Nephron progenitor cell (in vitro differentiated cells): ENCODE data around the gene CRAMP1.

Experiments used
- DNase-seq: peaks from one replicate; pipeline ENCODE4 v3.0.0; 2021
- H3K27ac Mint-ChIP-seq: 2 replicates; pipeline ENCODE4 v1.8.0; 2021; ENCODE audit warnings: mild to moderate bottlenecking, moderate library complexity, mixed read lengths
- H3K27me3 Mint-ChIP-seq: 2 replicates; pipeline ENCODE4 v1.8.0; 2021; ENCODE audit warnings: mild to moderate bottlenecking, low read depth, mixed read lengths; ENCODE audit not compliant: poor library complexity
- H3K36me3 Mint-ChIP-seq: 2 replicates; pipeline ENCODE4 v1.8.0; 2021; ENCODE audit warnings: low read depth, mixed read lengths
- H3K4me1 Mint-ChIP-seq: 2 replicates; pipeline ENCODE4 v1.8.0; 2021; ENCODE audit warnings: mixed read lengths
- H3K4me3 Mint-ChIP-seq: 2 replicates; pipeline ENCODE4 v1.8.0; 2021; ENCODE audit warnings: mild to moderate bottlenecking, moderate library complexity, mixed read lengths
- H3K9me3 Mint-ChIP-seq: 2 replicates; pipeline ENCODE4 v1.8.0; 2021; ENCODE audit warnings: mild to moderate bottlenecking, moderate library complexity, mixed read lengths
- TF ChIP-seq, protein P1 (sequence below): fragments of 200-600 bp; sonication (generic); IDR thresholded peaks from 2 replicates; pipeline ENCODE4 v1.5.0; 2021; ENCODE audit warnings: antibody characterized with exemption

CRAMP1 gene

DNA sequence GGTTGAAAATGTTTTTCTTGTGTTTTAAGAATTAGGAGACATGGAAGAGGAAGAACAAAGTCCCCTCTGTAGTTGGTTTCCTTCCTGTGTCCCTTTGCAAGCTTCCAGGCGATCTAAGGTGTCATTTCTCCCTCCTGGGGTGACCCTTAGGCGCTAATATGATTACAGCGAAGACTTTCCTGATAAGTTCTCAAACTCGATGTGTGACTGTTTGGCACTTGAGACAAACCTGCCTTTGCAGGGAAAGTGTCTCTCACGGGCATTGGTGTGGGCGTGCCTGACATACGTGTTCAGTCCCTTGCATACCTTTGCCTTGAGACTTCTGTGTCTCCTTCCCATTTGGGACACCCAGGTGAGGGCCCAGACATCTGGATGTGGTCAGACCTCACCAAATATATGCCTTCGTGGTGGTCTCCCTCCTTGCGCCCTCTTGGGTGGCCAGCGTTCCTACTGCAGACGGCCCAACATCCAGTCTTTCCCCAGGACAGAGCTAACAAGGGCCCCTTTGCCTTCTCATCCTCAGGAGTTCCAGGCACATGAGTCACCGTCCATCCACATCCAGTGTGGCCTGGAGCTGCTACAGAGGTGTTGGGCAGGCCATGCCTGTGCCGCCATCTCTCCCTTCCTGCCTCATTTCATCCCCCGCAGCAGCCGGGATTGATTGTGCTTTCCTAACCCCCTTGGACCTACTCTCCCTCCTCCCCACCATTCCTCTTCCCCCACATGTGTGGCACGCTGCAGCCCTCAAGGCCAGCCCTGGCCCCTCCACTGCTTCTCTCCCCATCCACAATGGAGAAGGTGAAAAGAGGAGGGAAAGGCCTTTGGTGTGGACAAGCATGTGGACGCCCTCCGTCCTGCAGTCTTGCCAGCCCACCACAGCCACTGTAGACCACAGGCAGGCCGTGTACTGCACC is 62.8 kb downstream of the CRAMP1 start:
- peak overlapping the region; percentile 68 for H3K27ac Mint-ChIP-seq
- no peak overlapping the region for H3K4me3 Mint-ChIP-seq
- peaks cover 27% of the 10 kb centered on the region for H3K4me1 Mint-ChIP-seq
- H3K9me3 Mint-ChIP-seq: no peaks in the 10 kb centered on the region
- H3K27me3 Mint-ChIP-seq: no peaks in the 10 kb centered on the region
- peaks cover 50% of the 10 kb centered on the region for H3K36me3 Mint-ChIP-seq
- TF ChIP-seq, protein P1, sequence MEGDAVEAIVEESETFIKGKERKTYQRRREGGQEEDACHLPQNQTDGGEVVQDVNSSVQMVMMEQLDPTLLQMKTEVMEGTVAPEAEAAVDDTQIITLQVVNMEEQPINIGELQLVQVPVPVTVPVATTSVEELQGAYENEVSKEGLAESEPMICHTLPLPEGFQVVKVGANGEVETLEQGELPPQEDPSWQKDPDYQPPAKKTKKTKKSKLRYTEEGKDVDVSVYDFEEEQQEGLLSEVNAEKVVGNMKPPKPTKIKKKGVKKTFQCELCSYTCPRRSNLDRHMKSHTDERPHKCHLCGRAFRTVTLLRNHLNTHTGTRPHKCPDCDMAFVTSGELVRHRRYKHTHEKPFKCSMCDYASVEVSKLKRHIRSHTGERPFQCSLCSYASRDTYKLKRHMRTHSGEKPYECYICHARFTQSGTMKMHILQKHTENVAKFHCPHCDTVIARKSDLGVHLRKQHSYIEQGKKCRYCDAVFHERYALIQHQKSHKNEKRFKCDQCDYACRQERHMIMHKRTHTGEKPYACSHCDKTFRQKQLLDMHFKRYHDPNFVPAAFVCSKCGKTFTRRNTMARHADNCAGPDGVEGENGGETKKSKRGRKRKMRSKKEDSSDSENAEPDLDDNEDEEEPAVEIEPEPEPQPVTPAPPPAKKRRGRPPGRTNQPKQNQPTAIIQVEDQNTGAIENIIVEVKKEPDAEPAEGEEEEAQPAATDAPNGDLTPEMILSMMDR: no peak
- DNase-seq: no peak

DNA sequence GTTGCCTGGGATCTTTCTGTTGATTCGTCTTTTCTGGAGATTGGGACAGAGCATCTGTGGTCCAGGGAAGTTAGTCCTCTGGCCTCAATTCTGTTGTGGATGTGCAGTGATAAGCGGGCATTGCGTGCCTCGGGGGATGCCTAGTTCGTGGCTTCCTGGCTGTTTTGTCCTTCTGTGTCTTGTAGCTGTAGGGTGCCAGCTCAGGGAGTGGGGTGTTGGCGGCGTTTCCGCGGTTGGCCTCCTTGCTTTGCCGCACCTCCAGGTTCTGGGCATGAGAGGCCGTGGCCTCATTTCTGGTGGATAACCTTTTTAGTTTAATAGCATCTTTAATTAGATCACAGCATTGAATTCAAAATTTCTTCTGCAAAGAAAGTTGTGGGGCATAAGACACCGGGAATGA is 64.5 kb downstream of the CRAMP1 start:
- Mint-ChIP-seq H3K4me1 (peaks cover 44% of the 10 kb centered on the region), H3K27me3 (no peaks in the 10 kb centered on the region), H3K27ac (no peak overlapping the region), H3K4me3 (peak overlapping the region; percentile 75), H3K36me3 (peaks cover 54% of the 10 kb centered on the region), H3K9me3 (no peaks in the 10 kb centered on the region)
- TF ChIP-seq, protein P1: no peak
- DNase-seq: no peak

DNA sequence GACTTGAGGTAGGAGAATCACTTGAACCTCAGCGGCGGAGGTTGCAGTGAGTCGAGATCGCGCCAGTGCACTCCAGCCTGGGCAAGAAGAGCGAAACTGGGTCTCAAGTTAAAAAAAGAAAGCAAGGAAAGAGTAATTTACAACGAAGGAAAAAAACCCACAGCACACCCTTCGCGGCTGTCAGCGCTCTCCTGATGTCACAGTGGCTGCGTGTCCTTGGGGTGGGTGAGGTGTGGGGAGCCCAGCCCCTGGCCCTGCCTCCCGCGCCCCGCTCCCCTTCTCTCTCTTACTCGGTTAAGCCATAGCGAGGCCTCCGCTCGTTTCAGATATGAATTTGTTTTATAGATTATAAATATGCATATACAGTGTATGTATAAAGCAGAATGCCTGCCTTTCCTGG is 65.2 kb downstream of the CRAMP1 start:
- TF ChIP-seq, protein P1: no peak
- Mint-ChIP-seq H3K4me3 (peak overlapping the region; percentile 75), H3K36me3 (peaks cover 52% of the 10 kb centered on the region), H3K4me1 (peaks cover 45% of the 10 kb centered on the region), H3K27me3 (no peaks in the 10 kb centered on the region), H3K9me3 (no peaks in the 10 kb centered on the region), H3K27ac (no peak overlapping the region)
- no peak for DNase-seq

DNA sequence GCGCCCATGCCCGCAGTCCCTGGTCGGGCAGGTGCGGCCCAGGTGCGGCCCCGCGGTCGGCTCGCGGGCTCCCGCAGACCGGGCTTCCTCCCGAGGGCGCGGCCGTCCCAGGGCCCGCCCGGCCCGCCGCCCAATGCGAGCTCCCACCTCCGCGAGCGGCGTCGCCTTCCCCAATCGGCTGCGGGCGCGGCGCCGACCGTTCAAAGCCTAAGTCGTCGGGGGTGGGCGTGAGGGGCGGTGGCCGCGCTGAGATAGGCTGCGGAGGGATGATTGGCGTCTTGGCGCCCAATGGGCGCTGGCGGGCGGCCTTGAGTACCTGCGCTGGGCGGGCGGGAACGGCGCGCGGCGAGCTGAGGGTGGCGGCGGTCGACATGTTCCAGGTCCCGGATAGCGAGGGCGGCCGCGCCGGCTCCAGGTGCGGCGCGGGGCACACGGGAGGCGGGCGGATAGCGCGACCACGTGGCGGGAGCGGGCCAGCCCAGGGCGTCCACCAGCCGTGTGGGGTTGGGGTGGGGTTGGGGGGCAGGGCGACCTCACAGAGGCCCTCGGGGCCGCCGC is 65.9 kb downstream of the CRAMP1 start, which contains the start of gene JPT2:
Gene JPT2, plus strand, starts transcription at position 338 of the 558 bp plus-strand sequence. Its CDS starts 34 bp downstream, at position 372.
- Mint-ChIP-seq H3K4me1 (peaks cover 45% of the 10 kb centered on the region), H3K27ac (no peak within 1 kb of the TSS), H3K27me3 (no peaks in the 10 kb centered on the region), H3K36me3 (peaks cover 45% of the 10 kb centered on the region), H3K9me3 (no peaks in the 10 kb centered on the region), H3K4me3 (peak within 1 kb of the TSS; percentile 87)
- peak; percentile 96 for DNase-seq
- TF ChIP-seq, protein P1: no peak

DNA sequence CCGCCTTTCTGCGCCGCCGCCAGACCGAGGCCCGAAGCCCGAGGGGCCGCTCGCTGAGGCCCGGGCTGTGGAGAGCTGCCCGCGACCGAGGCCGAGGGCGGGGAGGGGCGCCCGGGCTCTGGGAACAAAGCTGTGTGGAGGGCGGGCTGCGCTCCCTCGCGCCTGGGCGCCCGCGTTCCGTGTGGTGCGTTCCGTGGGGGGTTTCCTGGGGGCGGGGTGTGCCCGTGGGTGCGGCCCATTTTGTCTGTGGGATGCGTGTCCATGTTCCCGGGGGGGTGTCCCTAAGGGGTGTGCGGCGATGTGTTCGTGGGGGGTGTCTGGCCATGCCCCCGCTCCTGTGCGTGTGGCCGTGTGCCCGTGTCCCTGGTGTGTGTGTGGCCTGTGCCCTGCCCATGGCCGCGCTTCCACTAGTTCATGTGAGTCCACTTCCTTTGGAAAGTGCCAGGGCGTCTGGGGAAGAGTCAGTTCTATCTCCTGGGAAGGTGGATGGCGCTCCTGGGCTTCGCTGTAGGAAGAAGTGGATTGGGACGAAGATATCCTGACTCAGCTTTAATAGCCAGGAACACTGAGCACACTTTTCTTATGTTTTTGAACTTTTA is 66.4 kb downstream of the CRAMP1 start:
- Mint-ChIP-seq H3K27ac (no peak overlapping the region), H3K4me3 (peak overlapping the region; percentile 87), H3K36me3 (peaks cover 44% of the 10 kb centered on the region), H3K4me1 (peaks cover 45% of the 10 kb centered on the region), H3K9me3 (no peaks in the 10 kb centered on the region), H3K27me3 (no peaks in the 10 kb centered on the region)
- no peak for DNase-seq
- TF ChIP-seq, protein P1: no peak
